GM12891 (cell line): ENCODE measurements around the gene RHOBTB3.

Experiments
- PAX5 ChIP-seq: IDR thresholded peaks from 2 replicates; pipeline ENCODE4 v1.6.1; 2011; ENCODE audit warnings: low read length, moderate library complexity, mild to moderate bottlenecking; ENCODE audit not compliant: insufficient read depth, severe bottlenecking
- POLR2A ChIP-seq: IDR thresholded peaks from 2 replicates; pipeline ENCODE4 v1.6.1; 2011; ENCODE audit warnings: low read depth, low read length, control low read depth
- POLR2AphosphoS5 ChIP-seq: IDR thresholded peaks from 2 replicates; pipeline ENCODE4 v1.6.1; 2011; ENCODE audit warnings: low read depth, low read length, control low read depth
- POU2F2 ChIP-seq: IDR thresholded peaks from 2 replicates; pipeline ENCODE4 v1.6.1; 2011; ENCODE audit warnings: low read depth, mild to moderate bottlenecking, control low read depth, low read length, moderate library complexity
- SPI1 ChIP-seq: IDR thresholded peaks from 2 replicates; pipeline ENCODE4 v1.6.1; 2011; ENCODE audit warnings: low read depth, low read length, control low read depth
- TAF1 ChIP-seq: IDR thresholded peaks from 2 replicates; pipeline ENCODE4 v1.6.1; 2011; ENCODE audit warnings: low read depth, low read length, control low read depth

GRCh38 chr5:95823738-95824609 lies 92.8 kb downstream of the RHOBTB3 start:
- TF ChIP-seq POLR2AphosphoS5 (no peak), PAX5 (no peak), POLR2A (no peak), TAF1 (no peak), SPI1 (peak; percentile 75), POU2F2 (no peak)
